HG03439 (cell line): Measurements from ENCODE around the gene PRLR.

Experiments
- ATAC-seq: cut with Tn5 transposase; IDR thresholded peaks from one replicate; pipeline ENCODE4 v1.9.1; 2021; ENCODE audit warnings: mild to moderate bottlenecking, moderate library complexity; ENCODE audit not compliant: unreplicated experiment

The PRLR gene

DNA sequence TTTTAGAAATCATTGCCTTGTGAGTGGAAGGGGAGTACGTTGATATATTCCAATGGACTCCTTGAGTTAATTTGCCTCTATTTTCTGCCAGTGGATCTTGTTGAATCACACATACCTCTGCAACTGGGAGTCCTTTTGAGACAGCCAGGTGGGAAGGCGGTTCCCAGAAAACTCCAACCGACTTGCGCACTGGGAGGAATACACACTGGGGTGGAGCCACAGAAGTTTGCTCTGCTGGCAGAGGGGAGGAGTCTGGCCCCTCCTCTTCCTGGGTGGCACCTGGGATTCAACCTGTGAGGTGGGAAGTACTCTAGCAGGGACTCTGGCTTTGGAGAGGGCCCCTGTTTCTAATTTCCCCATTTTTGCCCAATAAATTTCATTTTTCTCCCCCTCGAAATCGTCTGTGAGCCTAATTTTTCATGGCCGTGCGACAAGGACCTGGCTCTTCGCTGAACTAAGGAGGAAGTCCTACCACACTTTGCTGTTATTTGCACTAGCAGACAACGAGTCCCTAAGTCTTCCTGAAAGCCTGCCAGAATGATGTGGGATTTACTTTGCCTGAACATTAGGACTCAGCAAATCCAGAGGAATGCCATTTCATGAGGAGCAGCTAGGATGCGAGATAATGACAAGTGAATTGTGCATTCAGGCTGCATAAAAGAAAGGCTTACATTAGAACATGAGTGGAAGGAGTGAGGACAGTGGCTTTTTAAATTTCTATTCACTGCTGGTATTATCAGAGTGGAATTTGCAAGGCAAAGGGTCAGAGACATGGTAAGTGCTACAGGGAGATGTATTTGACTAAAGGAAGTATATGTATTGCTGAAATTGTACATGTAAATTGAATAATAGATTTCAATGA lies 67.2 kb downstream of the PRLR start:
- ATAC-seq, result no peak

DNA sequence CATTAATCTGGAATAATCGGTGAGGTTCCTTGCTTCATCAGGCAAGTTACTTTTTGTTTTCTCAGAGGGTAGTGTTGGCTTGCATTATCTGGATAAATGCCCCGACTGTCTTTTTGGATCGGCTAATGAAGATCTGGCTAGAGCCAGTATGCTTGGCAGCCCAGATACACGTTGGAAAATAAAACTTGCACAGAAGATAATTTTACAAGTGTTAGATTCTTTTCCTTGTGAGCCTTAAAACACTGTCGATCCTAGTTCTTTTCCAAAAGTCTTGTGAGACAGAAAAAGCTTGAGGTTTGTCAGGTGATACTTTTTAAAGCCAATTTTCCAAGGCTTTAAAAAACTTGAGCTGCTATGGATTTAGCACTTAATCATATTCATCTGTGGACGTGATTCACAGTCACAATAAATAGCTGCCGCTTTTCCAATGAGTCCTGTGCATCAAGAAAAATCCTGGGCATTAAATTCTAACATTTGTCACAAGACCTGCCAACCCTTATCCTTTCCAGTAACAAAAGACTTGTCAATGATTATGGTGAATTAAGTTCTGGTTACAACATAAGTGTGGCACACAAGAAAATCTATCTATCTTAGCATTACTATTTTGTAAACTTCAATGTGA lies 68.5 kb downstream of the PRLR start:
- ATAC-seq, result no peak

GRCh38 chr5:35160486-35161116 lies 69.7 kb downstream of the PRLR start:
- no peak for ATAC-seq

DNA sequence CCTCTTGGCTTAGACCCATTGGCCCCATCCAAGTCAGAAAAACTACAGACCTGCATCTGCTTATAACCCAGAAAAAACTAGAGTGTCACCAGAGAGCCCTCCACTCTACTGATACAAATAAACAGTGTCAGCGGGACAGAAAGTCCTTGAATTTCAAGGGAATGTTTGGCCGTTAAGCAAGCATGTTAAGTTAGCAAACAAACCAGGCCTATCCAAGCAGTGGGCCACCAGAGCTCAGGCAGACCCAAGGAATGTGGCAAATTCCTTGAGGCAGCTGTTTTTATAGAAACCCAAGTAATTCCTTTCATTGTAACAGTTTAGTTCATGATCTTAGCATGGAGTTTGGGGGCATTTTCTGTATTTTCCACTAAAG lies 70.9 kb downstream of the PRLR start:
- ATAC-seq, result no peak

GRCh38 chr5:35158622-35159369 lies 71.5 kb downstream of the PRLR start:
- no peak for ATAC-seq

DNA sequence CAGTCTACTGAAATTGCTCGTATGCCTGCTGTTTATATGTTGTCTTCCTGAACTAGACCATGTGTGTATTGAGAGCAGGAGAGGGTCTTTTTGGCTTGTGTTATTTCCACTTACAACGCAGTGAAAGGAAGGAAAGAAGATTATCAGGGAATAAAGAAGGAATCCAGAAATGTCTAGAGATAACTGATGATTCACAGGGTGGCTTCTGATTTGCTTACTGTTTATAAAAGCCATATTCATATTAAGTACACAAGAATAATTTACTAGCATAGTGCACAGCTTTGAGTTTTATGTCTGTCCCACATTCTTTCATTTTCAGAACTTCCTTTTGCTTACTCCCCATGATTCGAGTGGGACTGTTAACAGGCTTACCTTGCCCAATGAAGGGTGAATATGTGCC lies 72.1 kb downstream of the PRLR start:
- no peak for ATAC-seq

GRCh38 chr5:35153375-35153932 lies 76.8 kb downstream of the PRLR start:
- ATAC-seq, result no peak

- ATAC-seq, result no peak
Observed at GRCh38 chr5:35152733-35153132, 77.6 kb downstream of the PRLR start.

- no peak for ATAC-seq
Observed at GRCh38 chr5:35151146-35151920, 79.0 kb downstream of the PRLR start.

DNA sequence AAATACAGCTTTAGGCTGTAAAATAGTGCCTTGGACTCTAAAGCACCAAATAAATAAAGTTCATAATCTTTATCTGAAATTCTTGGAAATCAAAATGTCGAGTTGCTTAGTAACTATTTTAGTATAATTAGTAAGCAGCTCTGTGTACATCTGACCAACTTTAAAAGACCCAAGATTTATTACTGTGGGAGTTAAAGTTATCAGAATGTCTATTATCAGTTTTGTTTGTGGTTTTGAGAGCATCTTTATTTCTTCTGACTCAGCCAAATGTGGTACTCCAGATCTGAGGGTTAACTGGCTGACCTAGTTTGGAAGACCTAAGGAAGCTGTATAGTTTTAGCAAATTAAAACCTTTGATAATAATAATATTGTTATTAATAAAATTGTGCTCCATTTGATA lies 81.2 kb downstream of the PRLR start:
- no peak for ATAC-seq

DNA sequence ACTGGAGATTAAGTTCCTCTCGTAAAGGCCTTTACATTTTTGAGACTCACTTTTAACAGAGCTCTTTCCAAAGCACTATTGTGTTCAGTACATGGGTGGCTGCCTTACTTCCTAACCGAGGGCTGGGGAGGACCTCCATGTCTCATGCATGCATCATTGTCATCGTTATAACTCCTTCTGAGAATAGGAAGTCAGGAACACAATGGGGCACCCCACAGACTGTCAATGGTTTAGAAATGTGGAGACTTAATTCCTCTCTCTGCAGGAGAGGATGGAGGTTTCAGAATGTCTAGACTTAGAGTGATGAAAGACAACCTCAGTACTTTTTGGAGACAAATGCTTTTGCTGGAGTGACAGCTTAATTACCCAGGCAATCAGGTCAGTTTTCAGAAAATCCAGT lies 83.9 kb downstream of the PRLR start:
- ATAC-seq, result no peak

DNA sequence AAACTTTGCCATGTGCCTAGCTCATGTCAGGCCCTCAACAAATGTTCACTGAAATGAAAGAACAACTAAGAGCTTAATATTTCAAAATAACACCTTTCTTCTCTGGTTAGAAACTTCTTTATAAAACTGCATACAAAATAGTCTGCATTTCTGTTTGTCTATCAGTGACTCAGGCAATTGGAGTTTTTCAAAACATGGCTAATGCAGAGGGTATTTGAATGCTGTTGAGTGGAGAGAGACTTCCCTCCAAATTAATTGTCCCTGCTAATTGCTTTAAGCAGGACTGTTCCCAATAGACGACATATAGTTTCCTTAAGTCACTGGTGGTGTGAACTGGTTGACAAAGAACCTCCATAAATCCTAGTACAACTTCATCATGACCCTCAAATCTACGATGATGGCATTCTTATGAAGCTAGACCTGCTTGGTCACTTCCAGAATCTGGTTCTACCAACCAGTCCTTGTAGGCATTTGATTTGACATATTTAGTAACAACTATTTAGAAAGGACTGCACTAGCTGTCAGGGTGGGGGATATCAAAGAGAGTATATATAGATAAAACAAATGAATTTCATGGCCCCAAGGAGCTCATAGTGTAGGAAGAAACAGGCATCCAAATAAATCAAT lies 84.5 kb downstream of the PRLR start:
- ATAC-seq, result no peak

DNA sequence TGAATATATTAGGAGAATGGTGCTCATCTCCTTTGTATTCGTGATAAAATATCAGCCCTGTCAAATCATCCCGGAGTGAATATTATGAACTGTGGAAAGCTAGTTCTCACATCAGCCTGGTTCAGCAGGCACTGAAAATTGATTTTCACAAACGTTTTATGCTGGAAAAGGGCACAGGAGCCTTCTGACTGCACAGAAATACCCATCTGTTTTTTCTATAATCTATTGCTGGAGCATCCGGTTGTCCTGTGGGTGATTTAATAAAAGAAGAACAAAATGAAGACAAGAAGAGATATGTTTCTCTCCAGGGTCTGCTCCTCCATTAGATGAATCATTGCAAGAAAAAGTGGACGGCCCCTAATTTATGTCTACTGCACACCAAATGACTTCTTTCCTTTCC lies 85.3 kb downstream of the PRLR start:
- ATAC-seq, result no peak

- ATAC-seq, result no peak
Observed at GRCh38 chr5:35143841-35144240, 86.4 kb downstream of the PRLR start.

GRCh38 chr5:35141739-35142138 lies 88.5 kb downstream of the PRLR start:
- no peak for ATAC-seq

DNA sequence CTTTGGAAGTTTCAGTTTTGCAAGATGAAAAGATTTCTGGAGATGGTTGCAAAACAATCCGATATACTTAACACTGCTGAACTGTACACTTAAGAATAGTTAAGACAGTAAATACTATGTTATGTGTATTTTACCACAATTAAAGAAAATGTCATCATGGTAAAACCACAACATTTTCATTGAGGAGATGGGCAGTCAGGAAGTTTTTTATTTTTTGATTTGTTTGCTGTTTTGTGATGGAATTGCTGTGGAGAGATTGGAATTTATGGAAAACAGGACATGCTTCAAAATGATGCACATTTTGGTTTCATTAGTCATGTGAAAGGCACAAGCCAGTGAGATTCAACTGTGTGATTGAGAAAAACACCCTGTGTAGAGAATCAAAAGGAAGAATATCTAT lies 92.1 kb downstream of the PRLR start:
- ATAC-seq, result no peak

GRCh38 chr5:35136386-35136785 lies 93.9 kb downstream of the PRLR start:
- no peak for ATAC-seq

DNA sequence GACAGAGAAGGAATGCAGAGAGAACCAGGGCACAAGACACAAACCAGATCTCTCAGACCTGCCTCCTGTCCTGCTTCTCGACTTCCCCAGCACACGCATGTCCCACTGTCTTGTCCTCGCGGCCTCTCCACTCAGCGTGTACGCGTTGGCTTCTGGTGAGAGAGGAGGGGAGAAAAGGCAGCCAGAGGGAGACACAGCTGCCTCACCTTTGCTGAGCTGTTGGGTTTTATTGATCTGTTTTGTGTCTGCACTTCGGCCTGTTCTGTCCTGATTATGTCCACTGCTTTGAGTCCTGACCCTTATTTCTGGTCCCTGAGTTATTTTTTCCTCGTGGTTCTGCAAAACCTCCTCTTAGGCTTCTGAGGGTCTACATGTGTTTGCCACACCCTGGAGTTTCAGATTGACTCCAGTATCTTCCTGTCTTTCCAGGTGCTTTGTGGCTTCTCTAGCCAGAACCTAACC lies 95.0 kb downstream of the PRLR start:
- no peak for ATAC-seq

DNA sequence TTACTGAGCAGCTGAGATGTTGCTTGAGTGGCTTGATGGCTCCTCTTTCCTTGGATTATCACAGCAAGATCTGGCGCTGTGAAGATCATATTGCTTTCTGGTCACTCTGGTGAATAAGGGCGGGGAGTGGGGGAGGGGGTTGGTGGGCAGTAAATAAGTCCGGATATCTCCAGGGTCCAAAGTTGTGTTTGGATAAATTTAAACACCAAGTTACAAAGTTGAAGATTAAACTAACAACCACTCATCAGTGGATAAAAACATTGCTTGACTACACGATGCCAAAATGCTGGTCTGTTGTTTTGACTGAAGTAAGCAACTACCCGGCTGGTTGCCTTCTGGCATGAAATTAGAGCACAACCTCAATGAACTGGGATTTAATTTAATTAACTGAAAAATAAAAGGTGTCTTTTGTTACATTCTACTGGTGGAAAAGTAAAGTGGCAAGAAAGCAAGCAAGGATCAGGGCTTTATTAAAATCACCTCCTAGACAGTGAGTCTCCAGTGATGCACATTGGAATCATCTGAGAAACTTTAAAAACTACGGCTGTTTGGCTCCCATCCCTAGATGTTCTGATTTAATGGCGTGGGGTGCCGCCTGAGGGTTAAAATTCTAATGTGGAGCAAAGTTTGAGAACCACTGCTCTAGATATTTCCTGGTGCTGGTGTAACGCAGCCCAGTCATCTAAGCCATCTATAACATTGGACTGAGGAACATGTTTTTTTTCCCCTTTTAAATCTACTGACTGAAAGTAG lies 95.8 kb downstream of the PRLR start:
- ATAC-seq, result no peak
